Measurements from ENCODE around the gene PIK3R6. TPM values are rescaled to one million over a fixed set of nuclear protein-coding genes. Genes with fewer than 3 reads are reported as not detected.

The PIK3R6 gene
- total and polyA plus RNA-seq, 2 of the 4 experiments (the other 2 are of a cell fraction): not detected

DNA sequence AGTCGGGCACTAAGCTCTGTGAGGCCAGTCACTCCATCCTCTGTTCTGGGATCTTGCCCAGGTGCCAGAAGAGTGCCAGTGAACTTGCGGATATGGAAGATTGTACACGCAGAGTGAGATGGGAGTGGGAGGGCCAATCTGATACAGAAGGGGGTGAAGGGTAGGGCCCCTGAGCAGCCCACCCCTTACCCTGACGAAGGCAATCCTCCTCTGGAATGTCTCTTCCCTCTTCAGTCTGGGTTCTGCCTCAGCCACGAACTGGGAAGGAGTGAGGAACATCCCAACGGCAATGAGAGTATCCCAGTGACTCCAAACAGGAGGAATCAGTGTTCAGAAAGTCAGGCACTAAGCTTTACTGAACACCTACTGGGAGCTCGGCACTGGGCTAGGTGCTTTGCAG, 11.9 kb upstream of the PIK3R6 start:
- H2AFZ ChIP-seq (replicated peaks; ENCODE audit: low read length, poor library complexity): no peak overlapping the region
- H3K27ac ChIP-seq (ENCODE audit: insufficient read depth, low read length): no peak overlapping the region
- ChIA-PET POLR2A (ENCODE audit: unreplicated experiment) (no interaction called here), CTCF (interaction anchor here (1.5 kb wide), 1 partner anchor 11 kb away, joined by 3 read pairs; no protein-coding TSS in a partner anchor)
- no peak overlapping the region for H2BK5ac ChIP-seq (ENCODE audit: low read depth, low read length, poor library complexity, severe bottlenecking)
- no peaks in the 10 kb centered on the region; the same call in 1 of the 2 replicates for H3K27me3 ChIP-seq (ENCODE audit: control insufficient read depth, insufficient read depth, low read length)
- H3K23ac ChIP-seq (ENCODE audit: low read depth, low read length): no peak overlapping the region
- no peaks in the 10 kb centered on the region for H4K20me1 ChIP-seq (ENCODE audit: insufficient read depth, low read length)
- no peak overlapping the region for H3K56ac ChIP-seq (ENCODE audit: extremely low read depth, insufficient read depth, low read length)
- no peaks in the 10 kb centered on the region for H3K9me3 ChIP-seq (ENCODE audit: control insufficient read depth, insufficient read depth, low read length)
- H2BK120ac ChIP-seq (ENCODE audit: low read depth, low read length): no peak overlapping the region
- no TSS peak for BruUV-seq (replicated peaks)
- in situ Hi-C loops (cut with MboI; ENCODE audit: low sequenced_read_pairs): no loop called here
- H3K4me2 ChIP-seq (ENCODE audit: low read depth, low read length): no peak overlapping the region
- H3K36me3 ChIP-seq (ENCODE audit: control insufficient read depth, insufficient read depth, low read length): no peaks in the 10 kb centered on the region
- no peak overlapping the region for H4K5ac ChIP-seq (ENCODE audit: low read depth, low read length)
- H4K91ac ChIP-seq (ENCODE audit: insufficient read depth, low read depth, low read length): no peak overlapping the region
- H2BK15ac ChIP-seq (ENCODE audit: low read depth, low read length): no peak overlapping the region
- DNase-seq (no peak), ATAC-seq (ENCODE audit: low read depth) (no peak)
- no peak for TF ChIP-seq MAFK (IDR thresholded peaks at IDR 0.05; ENCODE audit: low read depth, low read length)
- TF ChIP-seq NFE2L2 (IDR thresholded peaks at IDR 0.05; ENCODE audit: low read depth, low read length): no peak
- TF ChIP-seq BHLHE40 (IDR thresholded peaks at IDR 0.05; ENCODE audit: low read depth, low read length): no peak
- no peak for TF ChIP-seq CHD1 (IDR thresholded peaks at IDR 0.05; ENCODE audit: low read depth, low read length)
- TF ChIP-seq USF2 (IDR thresholded peaks at IDR 0.05; ENCODE audit: low read depth, low read length): no peak
- no peak for TF ChIP-seq ELK1 (IDR thresholded peaks at IDR 0.05; ENCODE audit: borderline replicate concordance, low read depth, low read length)
- TF ChIP-seq SMC3 (IDR thresholded peaks at IDR 0.05; ENCODE audit: low read depth, low read length): no peak
- TF ChIP-seq MAZ (IDR thresholded peaks at IDR 0.05; ENCODE audit: borderline replicate concordance, low read depth, low read length): no peak
- TF ChIP-seq FOS (IDR thresholded peaks at IDR 0.05; ENCODE audit: low read depth, low read length): no peak
- TF ChIP-seq CEBPB (IDR thresholded peaks at IDR 0.05; ENCODE audit: low read depth, low read length): no peak
- no peak for TF ChIP-seq RFX5 (IDR thresholded peaks at IDR 0.05; ENCODE audit: low read depth, low read length)
- TF ChIP-seq RCOR1 (IDR thresholded peaks at IDR 0.05; ENCODE audit: insufficient replicate concordance, low read length): no peak
- no peak for TF ChIP-seq POLR2A (IDR thresholded peaks at IDR 0.05; ENCODE audit: low read depth, low read length)
- TF ChIP-seq MXI1 (IDR thresholded peaks at IDR 0.05; ENCODE audit: borderline replicate concordance, low read depth, low read length): no peak
- TF ChIP-seq, protein P1, sequence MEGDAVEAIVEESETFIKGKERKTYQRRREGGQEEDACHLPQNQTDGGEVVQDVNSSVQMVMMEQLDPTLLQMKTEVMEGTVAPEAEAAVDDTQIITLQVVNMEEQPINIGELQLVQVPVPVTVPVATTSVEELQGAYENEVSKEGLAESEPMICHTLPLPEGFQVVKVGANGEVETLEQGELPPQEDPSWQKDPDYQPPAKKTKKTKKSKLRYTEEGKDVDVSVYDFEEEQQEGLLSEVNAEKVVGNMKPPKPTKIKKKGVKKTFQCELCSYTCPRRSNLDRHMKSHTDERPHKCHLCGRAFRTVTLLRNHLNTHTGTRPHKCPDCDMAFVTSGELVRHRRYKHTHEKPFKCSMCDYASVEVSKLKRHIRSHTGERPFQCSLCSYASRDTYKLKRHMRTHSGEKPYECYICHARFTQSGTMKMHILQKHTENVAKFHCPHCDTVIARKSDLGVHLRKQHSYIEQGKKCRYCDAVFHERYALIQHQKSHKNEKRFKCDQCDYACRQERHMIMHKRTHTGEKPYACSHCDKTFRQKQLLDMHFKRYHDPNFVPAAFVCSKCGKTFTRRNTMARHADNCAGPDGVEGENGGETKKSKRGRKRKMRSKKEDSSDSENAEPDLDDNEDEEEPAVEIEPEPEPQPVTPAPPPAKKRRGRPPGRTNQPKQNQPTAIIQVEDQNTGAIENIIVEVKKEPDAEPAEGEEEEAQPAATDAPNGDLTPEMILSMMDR (conservative IDR thresholded peaks at IDR 0.05; ENCODE audit: low read depth, low read length): no peak
- no peak for TF ChIP-seq RAD21 (IDR thresholded peaks at IDR 0.05; ENCODE audit: low read length)
- H2AK5ac ChIP-seq (ENCODE audit: low read depth, low read length): no peak overlapping the region
- no peak overlapping the region for H2BK20ac ChIP-seq (ENCODE audit: low read depth, low read length)
- no peak overlapping the region for H3K4me3 ChIP-seq (ENCODE audit: insufficient read depth, low read depth, low read length)
- intact Hi-C loops (cut with micrococcal nuclease): no loop called here
- no CpG with 5 or more reads among the region's 7 CpGs for WGBS, 2 experiments (ENCODE audit: extremely low coverage in 2 of 2, insufficient read length in 1 of 2)
- H2AK9ac ChIP-seq (replicated peaks; ENCODE audit: low read depth, low read length, poor library complexity): no peak overlapping the region
- no peak overlapping the region for H3K4ac ChIP-seq (ENCODE audit: low read depth, low read length)
- no peaks in the 10 kb centered on the region for H3K4me1 ChIP-seq (ENCODE audit: control insufficient read depth, insufficient read depth, low read length)
- no peak overlapping the region for H3K14ac ChIP-seq (replicated peaks; ENCODE audit: low read depth, low read length)
- H4K8ac ChIP-seq (ENCODE audit: low read depth in 2 of 2, low read length in 2 of 2): no peak overlapping the region
- no peaks in the 10 kb centered on the region for H3K79me1 ChIP-seq (ENCODE audit: low read depth in 1 of 2, low read length in 2 of 2)
- no peaks in the 10 kb centered on the region for H3K9me1 ChIP-seq (ENCODE audit: insufficient read depth, low read length)
- dilution Hi-C loops (cut with HindIII; ENCODE audit: low sequenced_read_pairs, unreplicated experiment): no loop called here
- no peak overlapping the region for H3K9ac ChIP-seq (ENCODE audit: low read depth, low read length)
- H3K18ac ChIP-seq (ENCODE audit: low read depth, low read length): no peak overlapping the region
